Activated T-cell treated with anti-CD3 and anti-CD28 coated beads, Interleukin-2, amount 50 U/mL, for 72 hours (primary cell): ENCODE measurements around the gene KIF1C. TPM values are rescaled to one million over a fixed set of nuclear protein-coding genes. Genes with fewer than 3 reads are reported as not detected.

Experiments used
- ATAC-seq, 2 donors: fragments of 150-1000 bp; cut with Tn5 transposase; replicated peaks in 1 of 2; 2 replicates each; pipeline ENCODE4 v1.10.0; 2021; ENCODE audit warnings: moderate library complexity in 2 of 2, mild to moderate bottlenecking in 1 of 2
- DNase-seq, 2 donors: peaks; one replicate each; pipeline ENCODE4 v3.0.0; 2021 to 2022; ENCODE audit warnings: mixed read lengths in 1 of 2
- H3K27ac Mint-ChIP-seq: one replicate; pipeline ENCODE4 v1.8.0; 2022; ENCODE audit warnings: mild to moderate bottlenecking, moderate library complexity, mixed read lengths
- H3K27me3 Mint-ChIP-seq: one replicate; pipeline ENCODE4 v1.8.0; 2022; ENCODE audit warnings: low read depth, mixed read lengths
- H3K36me3 Mint-ChIP-seq, 2 donors: one replicate each; pipeline ENCODE4 v1.8.0; 2022; ENCODE audit warnings: mixed read lengths in 2 of 2, mild to moderate bottlenecking in 1 of 2; ENCODE audit not compliant: insufficient read depth in 2 of 2
- H3K4me1 Mint-ChIP-seq: one replicate; pipeline ENCODE4 v1.8.0; 2022; ENCODE audit warnings: low read depth, mixed read lengths
- H3K4me3 Mint-ChIP-seq, 2 donors: one replicate each; pipeline ENCODE4 v1.8.0; 2022; ENCODE audit warnings: mild to moderate bottlenecking in 2 of 2, mixed read lengths in 2 of 2, moderate library complexity in 2 of 2
- H3K9me3 Mint-ChIP-seq, 2 donors: one replicate each; pipeline ENCODE4 v1.8.0; 2022; ENCODE audit warnings: mixed read lengths in 2 of 2
- total RNA-seq, 2 donors: library from RNA; stranded (reverse); gene quantifications; one replicate each; pipeline ENCODE4 v1.2.3, GENCODE V29; 2022

The KIF1C gene
- 10 to 100 TPM; 38.3 to 41.3 TPM for total RNA-seq

DNA sequence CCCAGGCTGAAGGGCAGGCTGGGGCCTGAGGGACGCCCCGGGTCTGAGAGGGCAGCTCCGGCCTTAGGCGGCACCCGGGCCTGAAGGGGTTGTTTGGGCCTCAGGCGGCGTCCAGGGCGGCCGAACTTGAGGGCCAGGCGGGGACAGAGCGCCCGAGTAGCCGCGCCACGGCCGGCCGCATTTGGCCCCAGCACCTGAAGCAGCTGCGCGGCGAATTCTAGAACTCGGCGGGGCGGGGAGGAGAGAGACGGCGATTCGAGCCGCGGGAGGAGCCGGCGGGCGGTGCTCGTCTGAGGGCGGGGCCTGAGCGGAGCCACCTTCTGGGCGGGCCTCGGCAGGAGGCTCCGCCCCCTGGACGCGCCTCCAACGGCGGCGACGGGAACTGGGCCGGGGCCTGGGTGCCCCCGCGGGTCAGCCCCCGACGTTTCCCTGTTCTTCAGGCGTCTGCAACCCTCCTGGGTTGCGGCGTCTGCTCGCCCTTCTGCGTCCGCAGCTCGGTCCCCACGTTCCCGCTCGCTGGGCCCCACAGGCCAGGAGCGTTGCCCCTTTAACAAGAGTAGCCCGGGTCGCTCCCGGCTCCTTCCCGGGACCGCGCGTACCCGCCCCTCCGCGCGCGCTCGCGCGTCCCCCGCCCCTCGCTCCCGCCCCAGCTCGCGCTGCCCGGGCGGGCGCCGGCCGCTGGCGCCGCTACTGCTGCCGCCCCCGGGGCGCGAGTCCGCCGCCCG is at the start of gene KIF1C, which contains the start of gene INCA1:
TSS of gene KIF1C (plus strand) at position 649 of the 725 bp plus-strand sequence. CDS start 2,297 bp downstream, outside the sequence.
TSS of gene INCA1 (minus strand) at position 221 of the 725 bp plus-strand sequence. CDS start 3,085 bp downstream, outside the sequence.
- peak; percentile 93 to 94 for ATAC-seq
- DNase-seq: peak; percentile 94 to 95
- peak within 1 kb of the TSS; percentile 93 to 95 for H3K4me3 Mint-ChIP-seq
- H3K4me1 Mint-ChIP-seq: peaks cover 35% of the 10 kb centered on the region
- H3K36me3 Mint-ChIP-seq: peaks cover 3 to 6% of the 10 kb centered on the region in 2 donors
- H3K27ac Mint-ChIP-seq: peak within 1 kb of the TSS; percentile 87
- H3K9me3 Mint-ChIP-seq: no peaks in the 10 kb centered on the region
- H3K27me3 Mint-ChIP-seq: no peaks in the 10 kb centered on the region

DNA sequence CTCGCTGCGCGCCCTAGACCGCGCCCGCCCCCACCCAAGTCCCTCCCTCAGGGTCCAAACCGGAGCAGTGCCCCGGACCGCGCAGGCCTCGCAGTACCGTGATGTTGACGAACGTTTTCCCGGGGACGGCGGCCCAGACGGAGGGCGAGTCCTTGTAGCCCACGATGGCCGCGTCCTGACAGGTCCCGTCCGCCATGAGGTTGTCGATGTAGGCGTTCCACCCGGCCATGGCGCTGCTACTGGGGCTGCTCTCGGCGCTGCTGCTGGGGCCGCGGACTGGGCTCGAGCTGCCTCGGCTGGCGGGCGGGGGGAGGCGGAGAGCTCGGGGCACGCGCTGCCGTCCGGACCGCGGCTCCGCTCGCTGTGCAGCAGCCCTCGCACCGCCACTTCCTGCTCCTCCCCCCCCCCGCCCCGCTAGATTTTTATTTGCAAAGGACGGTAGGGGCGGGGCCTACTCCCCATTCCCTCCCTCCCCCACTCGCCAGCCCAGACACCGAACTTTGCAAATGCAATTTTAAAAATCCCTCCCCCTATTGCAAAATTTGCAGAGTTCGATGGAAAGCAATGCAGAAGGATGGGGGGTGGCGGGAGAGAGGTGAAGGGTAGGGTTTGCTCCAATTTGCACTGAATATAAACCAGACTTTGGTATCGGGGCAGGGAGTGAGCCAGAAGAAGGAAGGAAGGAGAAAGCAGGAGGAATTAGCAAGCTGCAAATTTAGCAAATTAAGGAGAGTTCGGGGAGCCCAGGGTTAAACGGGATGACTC is 49.4 kb upstream of the KIF1C start, which contains the start of gene PFN1:
TSS of gene PFN1 (minus strand) at position 365 of the 765 bp plus-strand sequence. CDS start at position 229, 136 bp downstream.
- DNase-seq: peak; percentile 89 to 92
- Mint-ChIP-seq H3K27ac (peak within 1 kb of the TSS; percentile 93), H3K9me3 (no peaks in the 10 kb centered on the region), H3K4me1 (peaks cover 53% of the 10 kb centered on the region), H3K36me3 (peaks cover 22 to 36% of the 10 kb centered on the region in 2 donors), H3K27me3 (no peaks in the 10 kb centered on the region), H3K4me3 (peak within 1 kb of the TSS; percentile 93 to 98)
- ATAC-seq: peak; percentile 35 to 38

DNA sequence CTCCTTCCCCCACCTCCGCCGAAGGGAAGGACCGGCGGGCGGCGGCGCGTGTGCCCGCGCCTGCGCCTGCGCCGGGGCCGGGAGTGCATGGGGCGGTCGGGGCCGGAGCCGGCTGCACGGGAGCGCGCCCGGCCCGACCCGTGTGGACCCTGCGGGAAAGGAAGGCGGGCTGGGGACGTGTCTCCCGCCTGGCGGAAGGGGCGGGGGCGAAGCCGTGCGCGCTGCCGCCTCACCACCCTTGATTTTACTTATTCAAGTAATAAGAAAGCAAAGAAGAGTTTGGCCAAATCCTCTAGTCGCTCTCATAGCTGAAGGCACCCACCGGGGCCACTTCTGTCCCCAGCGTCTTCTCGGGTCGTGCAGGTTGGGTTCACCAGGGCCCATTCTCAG is 48.8 kb upstream of the KIF1C start:
- H3K36me3 Mint-ChIP-seq: peaks cover 23 to 32% of the 10 kb centered on the region in 2 donors
- ATAC-seq: peak; percentile 55 to 58
- peak overlapping the region; percentile 93 for H3K27ac Mint-ChIP-seq
- peak overlapping the region; percentile 93 to 98 for H3K4me3 Mint-ChIP-seq
- peaks cover 48% of the 10 kb centered on the region for H3K4me1 Mint-ChIP-seq
- H3K27me3 Mint-ChIP-seq: no peaks in the 10 kb centered on the region
- DNase-seq: peak; percentile 86 to 89
- no peaks in the 10 kb centered on the region for H3K9me3 Mint-ChIP-seq

DNA sequence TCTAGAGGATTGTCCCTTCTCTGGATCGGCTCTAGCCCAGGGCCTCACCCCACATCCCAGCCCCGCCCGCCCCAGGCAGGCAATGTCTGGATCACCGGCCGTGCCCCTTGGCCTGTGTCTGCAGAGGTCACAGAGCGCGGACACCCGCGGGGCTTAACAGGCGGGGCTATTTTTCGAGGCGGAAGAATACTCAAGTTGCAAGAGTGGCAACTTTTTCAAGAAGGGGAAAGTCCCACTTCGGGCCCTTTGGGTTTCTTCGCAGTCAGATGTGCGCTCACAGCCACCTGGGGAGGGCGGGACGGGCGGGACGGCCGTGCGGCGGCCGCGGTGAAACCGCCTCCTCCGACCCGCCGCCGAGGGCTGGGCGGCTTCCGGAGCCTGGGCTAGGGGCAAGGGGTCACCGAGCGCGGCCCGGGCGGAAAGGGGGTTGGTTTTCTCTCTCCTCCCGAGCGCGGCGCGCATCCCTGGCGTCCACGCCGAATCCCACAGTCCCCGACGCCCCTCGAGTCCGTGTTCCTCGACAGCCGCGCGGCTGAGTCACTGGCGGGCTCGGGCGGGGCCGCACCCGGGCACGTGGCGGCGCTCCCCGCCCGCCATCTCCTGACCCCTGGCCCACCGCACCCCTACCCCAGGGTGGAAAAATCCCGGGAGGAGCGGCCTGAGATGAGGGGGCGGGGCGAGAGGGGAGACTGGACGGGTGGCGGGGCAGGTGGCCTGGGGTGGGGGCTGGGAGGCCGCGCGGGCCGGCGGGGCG is 48.3 kb upstream of the KIF1C start:
- ATAC-seq: peak; percentile 39 to 43
- H3K27me3 Mint-ChIP-seq: no peaks in the 10 kb centered on the region
- no peaks in the 10 kb centered on the region for H3K9me3 Mint-ChIP-seq
- peaks cover 42% of the 10 kb centered on the region for H3K4me1 Mint-ChIP-seq
- no peak overlapping the region for H3K27ac Mint-ChIP-seq
- peak; percentile 81 to 86 for DNase-seq
- peaks cover 18 to 28% of the 10 kb centered on the region in 2 donors for H3K36me3 Mint-ChIP-seq
- peak overlapping the region; percentile 93 to 98 for H3K4me3 Mint-ChIP-seq

DNA sequence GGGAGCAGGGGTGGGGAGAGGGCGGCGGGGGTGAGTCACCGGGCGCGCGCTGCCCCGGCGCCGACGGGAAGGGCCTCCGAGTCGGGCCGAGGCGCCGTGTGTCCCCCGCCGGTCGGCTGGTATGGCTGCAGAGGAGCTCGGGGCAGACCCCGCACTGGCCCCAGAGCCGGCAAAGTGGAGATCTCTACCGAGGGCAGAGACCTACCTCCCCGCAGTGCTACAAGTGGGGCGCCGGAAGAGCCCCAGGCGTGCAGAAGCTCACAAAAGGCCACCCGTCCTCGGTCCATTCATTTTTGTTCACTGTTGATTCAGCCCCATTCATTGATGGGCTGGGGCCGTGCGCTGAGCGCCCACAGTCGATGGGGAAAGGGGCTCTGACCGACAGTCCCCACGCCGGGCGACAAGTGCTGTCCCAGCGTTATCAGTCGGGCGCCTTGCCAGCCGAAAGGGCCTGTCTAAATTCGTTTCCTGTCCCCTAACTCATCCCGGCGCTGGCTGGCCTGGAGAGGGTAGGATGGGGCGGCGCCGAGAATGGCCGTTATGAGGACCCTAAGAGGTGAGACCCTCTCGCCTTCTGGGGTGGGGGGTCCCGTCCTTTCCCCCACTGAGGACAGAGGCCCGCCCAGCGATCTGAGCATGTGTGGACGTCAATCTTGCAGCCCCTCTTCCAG is 47.5 kb upstream of the KIF1C start:
- H3K27me3 Mint-ChIP-seq: no peaks in the 10 kb centered on the region
- DNase-seq (peak; percentile 43 to 59), ATAC-seq (peak; percentile 17 to 25)
- H3K4me1 Mint-ChIP-seq: peaks cover 35% of the 10 kb centered on the region
- H3K9me3 Mint-ChIP-seq: no peaks in the 10 kb centered on the region
- H3K36me3 Mint-ChIP-seq: peaks cover 16 to 22% of the 10 kb centered on the region in 2 donors
- peak overlapping the region; percentile 95 for H3K27ac Mint-ChIP-seq
- H3K4me3 Mint-ChIP-seq: peak overlapping the region; percentile 89 to 90

DNA sequence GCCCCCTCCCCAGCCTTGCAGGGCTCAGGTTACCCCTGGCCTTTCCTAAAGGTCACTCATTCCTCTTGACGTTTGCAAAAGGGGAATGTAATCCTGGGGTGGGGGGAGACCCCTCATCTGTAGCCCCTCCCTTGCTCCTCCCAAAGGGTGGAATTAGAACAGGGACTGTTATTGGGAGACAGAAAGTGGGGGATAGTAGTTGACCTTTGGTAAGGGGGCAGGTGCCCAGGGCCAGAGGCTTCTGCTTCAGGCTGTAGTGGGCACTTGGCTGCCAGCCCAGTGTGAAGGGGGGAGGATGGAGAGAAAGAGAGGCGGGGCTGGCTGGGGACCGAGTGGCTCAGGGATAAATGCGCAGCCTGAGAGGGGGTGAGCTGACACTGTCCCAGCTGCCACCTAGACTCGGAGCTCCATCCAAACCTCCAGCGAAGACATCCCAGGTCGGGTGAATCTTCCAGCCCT is 47.0 kb upstream of the KIF1C start, which contains the start of gene ENO3:
TSS of gene ENO3 (plus strand) at position 374 of the 459 bp plus-strand sequence. CDS start 711 bp downstream, outside the sequence.
- H3K27ac Mint-ChIP-seq: peak within 1 kb of the TSS; percentile 95
- DNase-seq: no peak
- no peaks in the 10 kb centered on the region for H3K9me3 Mint-ChIP-seq
- H3K27me3 Mint-ChIP-seq: no peaks in the 10 kb centered on the region
- peak within 1 kb of the TSS; percentile 89 to 90 for H3K4me3 Mint-ChIP-seq
- peaks cover 29% of the 10 kb centered on the region for H3K4me1 Mint-ChIP-seq
- no peak for ATAC-seq
- peaks cover 11 to 16% of the 10 kb centered on the region in 2 donors for H3K36me3 Mint-ChIP-seq

DNA sequence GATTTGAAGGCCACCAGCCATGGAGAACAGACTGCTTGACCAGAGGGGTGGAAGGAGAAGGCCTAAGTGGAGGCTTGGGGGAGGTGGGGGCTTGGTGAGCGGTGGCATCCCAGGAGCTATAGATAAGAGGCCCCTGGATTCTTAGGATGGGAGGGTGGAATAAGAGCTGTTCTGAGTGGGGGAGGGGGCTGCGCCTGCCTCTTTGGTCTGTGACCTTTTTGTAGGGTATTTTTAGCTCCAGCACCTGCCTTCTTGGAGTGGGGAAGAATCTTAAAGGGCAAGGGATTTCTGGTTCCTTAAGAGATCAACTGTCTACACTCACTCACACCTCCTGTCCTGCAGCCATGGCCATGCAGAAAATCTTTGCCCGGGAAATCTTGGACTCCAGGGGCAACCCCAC is 46.3 kb upstream of the KIF1C start:
- peak overlapping the region; percentile 89 to 90 for H3K4me3 Mint-ChIP-seq
- peak overlapping the region; percentile 95 for H3K27ac Mint-ChIP-seq
- peaks cover 29% of the 10 kb centered on the region for H3K4me1 Mint-ChIP-seq

DNA sequence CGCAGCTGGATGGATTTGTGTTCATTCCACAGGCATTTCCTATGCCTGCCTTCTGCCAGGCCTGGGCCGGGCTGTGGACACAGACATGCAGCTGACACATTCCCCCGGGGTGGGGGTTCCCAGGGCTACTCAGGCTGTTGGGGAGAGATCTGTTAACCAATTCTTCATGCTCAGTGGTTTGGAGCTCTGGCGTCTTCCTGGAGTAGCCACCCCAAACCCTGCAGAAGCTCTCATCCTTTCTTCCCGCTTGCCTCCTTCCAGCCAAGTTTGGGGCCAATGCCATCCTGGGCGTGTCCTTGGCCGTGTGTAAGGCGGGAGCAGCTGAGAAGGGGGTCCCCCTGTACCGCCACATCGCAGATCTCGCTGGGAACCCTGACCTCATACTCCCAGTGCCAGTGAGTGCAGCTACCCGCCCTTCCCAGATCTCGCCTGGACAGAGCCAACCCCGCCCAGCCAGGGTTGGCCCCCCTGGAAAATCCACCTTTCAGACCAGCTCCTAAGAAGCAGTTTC is 44.2 kb upstream of the KIF1C start:
- H3K27ac Mint-ChIP-seq: no peak overlapping the region

More for the DNA sequence above, 46.3 kb upstream of the KIF1C start:
- DNase-seq: no peak
- no peaks in the 10 kb centered on the region for H3K9me3 Mint-ChIP-seq
- H3K27me3 Mint-ChIP-seq: no peaks in the 10 kb centered on the region
- peaks cover 7 to 11% of the 10 kb centered on the region in 2 donors for H3K36me3 Mint-ChIP-seq
- ATAC-seq: no peak

DNA sequence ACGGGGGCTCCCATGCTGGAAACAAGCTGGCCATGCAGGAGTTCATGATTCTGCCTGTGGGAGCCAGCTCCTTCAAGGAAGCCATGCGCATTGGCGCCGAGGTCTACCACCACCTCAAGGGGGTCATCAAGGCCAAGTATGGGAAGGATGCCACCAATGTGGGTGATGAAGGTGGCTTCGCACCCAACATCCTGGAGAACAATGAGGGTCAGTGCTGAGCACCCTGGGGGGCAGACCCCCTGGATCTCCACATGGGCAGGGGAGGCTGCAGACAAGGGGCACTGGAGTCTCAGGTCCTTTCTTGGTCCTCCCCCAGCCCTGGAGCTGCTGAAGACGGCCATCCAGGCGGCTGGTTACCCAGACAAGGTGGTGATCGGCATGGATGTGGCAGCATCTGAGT is 42.7 kb upstream of the KIF1C start:
- Mint-ChIP-seq H3K4me3 (no peak overlapping the region), H3K4me1 (peaks cover 28% of the 10 kb centered on the region), H3K36me3 (peaks cover 1 to 6% of the 10 kb centered on the region in 2 donors), H3K9me3 (no peaks in the 10 kb centered on the region), H3K27me3 (no peaks in the 10 kb centered on the region), H3K27ac (no peak overlapping the region)
- ATAC-seq: no peak
- no peak for DNase-seq

More for the DNA sequence above, 44.2 kb upstream of the KIF1C start:
- DNase-seq (no peak), ATAC-seq (no peak)
- no peaks in the 10 kb centered on the region for H3K27me3 Mint-ChIP-seq
- no peak overlapping the region for H3K4me3 Mint-ChIP-seq
- H3K4me1 Mint-ChIP-seq: peaks cover 28% of the 10 kb centered on the region
- H3K36me3 Mint-ChIP-seq: peaks cover 1 to 6% of the 10 kb centered on the region in 2 donors
- H3K9me3 Mint-ChIP-seq: no peaks in the 10 kb centered on the region

DNA sequence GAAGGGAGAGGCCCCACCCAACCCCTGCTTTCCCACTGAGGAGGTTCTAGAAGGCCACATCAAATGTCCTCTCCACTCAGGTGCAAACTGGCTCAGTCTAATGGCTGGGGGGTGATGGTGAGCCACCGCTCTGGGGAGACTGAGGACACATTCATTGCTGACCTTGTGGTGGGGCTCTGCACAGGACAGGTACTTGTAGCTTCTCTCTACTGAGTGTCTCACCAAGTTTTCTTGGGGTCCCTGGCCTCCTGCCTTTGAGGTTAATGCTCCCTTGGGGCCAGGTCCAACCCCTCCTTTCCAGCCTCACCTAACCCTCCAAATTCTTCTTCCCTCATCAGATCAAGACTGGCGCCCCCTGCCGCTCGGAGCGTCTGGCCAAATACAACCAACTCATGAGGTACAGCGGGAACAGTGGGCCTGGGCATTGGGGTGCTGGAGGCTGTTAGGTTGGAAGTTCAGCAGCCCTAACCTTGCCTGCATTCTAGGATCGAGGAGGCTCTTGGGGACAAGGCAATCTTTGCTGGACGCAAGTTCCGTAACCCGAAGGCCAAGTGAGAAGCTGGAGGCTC is 41.2 kb upstream of the KIF1C start:
- ATAC-seq: peak; percentile 10 to 22
- Mint-ChIP-seq H3K27ac (no peak overlapping the region), H3K27me3 (no peaks in the 10 kb centered on the region), H3K36me3 (peaks cover 1 to 6% of the 10 kb centered on the region in 2 donors), H3K4me3 (no peak overlapping the region), H3K9me3 (no peaks in the 10 kb centered on the region), H3K4me1 (peaks cover 14% of the 10 kb centered on the region)
- DNase-seq: no peak

DNA sequence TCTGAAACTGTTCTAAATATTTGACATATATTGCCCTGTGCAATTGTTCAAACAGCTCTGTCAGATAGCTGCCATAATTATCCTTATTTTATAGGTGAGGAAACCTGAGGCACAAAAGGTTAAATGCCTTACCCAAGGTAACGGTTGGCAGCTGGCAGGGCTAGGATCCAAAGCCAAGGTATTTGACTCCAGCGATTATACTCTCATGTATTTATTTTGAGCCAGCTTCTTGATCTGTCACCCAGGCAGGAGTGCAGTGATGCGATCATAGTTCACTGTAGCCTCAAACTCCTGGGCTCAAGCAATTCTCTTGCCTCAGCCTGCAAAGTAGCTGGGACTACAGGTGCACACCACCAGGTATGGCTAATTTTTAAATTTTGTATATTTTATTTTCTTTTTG is 39.6 kb upstream of the KIF1C start:
- Mint-ChIP-seq H3K36me3 (peaks cover 1 to 5% of the 10 kb centered on the region in 2 donors), H3K4me3 (no peak overlapping the region), H3K9me3 (no peaks in the 10 kb centered on the region), H3K27ac (no peak overlapping the region), H3K4me1 (peaks cover 10% of the 10 kb centered on the region), H3K27me3 (no peaks in the 10 kb centered on the region)
- ATAC-seq (no peak), DNase-seq (no peak)
